GM12878 (cell line): ENCODE measurements around the gene S100A6. TPM values are rescaled to one million over a fixed set of nuclear protein-coding genes. Genes with fewer than 3 reads are reported as not detected.

ENCODE experiments used
- ATAC-seq: fragments of 200-7000 bp; cut with Tn5 transposase; 3 replicates; pipeline ENCODE4 v1.9.1; 2020; ENCODE audit warnings: mild to moderate bottlenecking, moderate library complexity
- BruUV-seq: library from RNA; stranded (reverse); fragments of 400-500 nt; replicated peaks from 2 replicates; lab custom pipeline; 2021; lab: Mats Ljungman, UMichigan
- CTCF ChIA-PET: fragments of 300-600 bp; sonication (Branson Sonifier 250); formaldehyde crosslinking; extraction: SDS; loops from one replicate; lab custom pipeline; 2021; ENCODE audit warnings: inconsistent platforms; lab: Yijun Ruan, JAX
- POLR2A ChIA-PET: fragments of 350-600 bp; formaldehyde crosslinking; extraction: SDS; loops from one replicate; lab custom pipeline; 2021; ENCODE audit warnings: inconsistent platforms; lab: Charles Lee
- RAD21 ChIA-PET: fragments of 300-600 bp; sonication (Branson Sonifier 250); formaldehyde crosslinking; loops from one replicate; lab custom pipeline; 2023; ENCODE audit warnings: antibody characterized with exemption; ENCODE audit not compliant: unreplicated experiment; lab: Charles Lee
- SMC1A ChIA-PET: fragments of 300-600 bp; sonication (Branson Sonifier 250); formaldehyde crosslinking; loops from one replicate; lab custom pipeline; 2023; ENCODE audit not compliant: unreplicated experiment, uncharacterized antibody; lab: Charles Lee
- DNase-seq: peaks from one replicate; pipeline ENCODE4 v3.0.0-alpha.2; 2011; ENCODE audit warnings: low read depth, low spot score
- FAIRE-seq: peaks from 3 replicates; lab custom pipeline; 2011; peaks lifted over from hg19 to GRCh38; lab: Jason Lieb, UNC
- H2AFZ ChIP-seq: 2 replicates; pipeline ENCODE4 v1.6.0; 2011; ENCODE audit warnings: low read depth, low read length, control low read depth; ENCODE audit not compliant: control insufficient read depth
- H3K27ac ChIP-seq: 2 replicates; pipeline ENCODE4 v1.5.1; 2011; ENCODE audit warnings: control low read depth; ENCODE audit not compliant: control insufficient read depth, insufficient read depth
- H3K27me3 ChIP-seq, 2 experiments: replicated peaks in 1 of 2; 2 replicates each; pipeline versions ENCODE4 v1.6.0 to v1.6.1; 2011; ENCODE audit warnings: low read length in 1 of 2; ENCODE audit not compliant: control insufficient read depth in 2 of 2, insufficient read depth in 2 of 2
- H3K36me3 ChIP-seq, 2 experiments: 2 replicates each; pipeline ENCODE4 v1.5.1; 2011; ENCODE audit warnings: low read length in 1 of 2; ENCODE audit not compliant: control insufficient read depth in 2 of 2, insufficient read depth in 2 of 2
- H3K4me1 ChIP-seq: 2 replicates; pipeline ENCODE4 v1.6.1; 2011; ENCODE audit warnings: mild to moderate bottlenecking, low read length, moderate library complexity, mixed read lengths; ENCODE audit not compliant: control insufficient read depth, insufficient read depth
- H3K4me2 ChIP-seq: 2 replicates; pipeline ENCODE4 v1.6.0; 2011; ENCODE audit warnings: control low read depth; ENCODE audit not compliant: control insufficient read depth, insufficient read depth
- H3K4me3 ChIP-seq: fragments of 200-600 bp; sonication (generic); 2 replicates; pipeline ENCODE4 v1.5.1; 2016
- H3K79me2 ChIP-seq: 2 replicates; pipeline ENCODE4 v1.6.0; 2011; ENCODE audit warnings: low read length; ENCODE audit not compliant: control insufficient read depth, insufficient read depth
- H3K9ac ChIP-seq: 2 replicates; pipeline ENCODE4 v1.8.0; 2011; ENCODE audit warnings: low read length, control low read depth, mixed read lengths; ENCODE audit not compliant: control insufficient read depth, insufficient read depth
- H3K9me3 ChIP-seq: replicated peaks from 3 replicates; pipeline ENCODE4 v1.5.1; 2011; ENCODE audit warnings: mild to moderate bottlenecking, low read length; ENCODE audit not compliant: control insufficient read depth, insufficient read depth
- H4K20me1 ChIP-seq: 2 replicates; pipeline ENCODE4 v1.6.0; 2011; ENCODE audit not compliant: control insufficient read depth, insufficient read depth
- CHD4 ChIP-seq: fragments of 200-600 bp; sonication (generic); IDR thresholded peaks from 2 replicates; pipeline ENCODE4 v1.6.1; 2016; ENCODE audit warnings: mild to moderate bottlenecking
- E2F4 ChIP-seq: IDR thresholded peaks from 2 replicates; pipeline ENCODE4 v1.6.1; 2012; ENCODE audit warnings: low read depth, low read length, improper control_type of control experiment
- E4F1 ChIP-seq: fragments of 450-650 bp; IDR thresholded peaks from 2 replicates; pipeline ENCODE4 v1.6.1; 2018; ENCODE audit warnings: borderline replicate concordance, mild to moderate bottlenecking; ENCODE audit not compliant: partially characterized antibody
- HSF1 ChIP-seq: fragments of 150-350 bp; IDR thresholded peaks from 2 replicates; pipeline ENCODE4 v1.6.1; 2014; ENCODE audit warnings: mild to moderate bottlenecking, low read depth, low read length
- NKRF ChIP-seq: fragments of 450-650 bp; conservative IDR thresholded peaks from 2 replicates; pipeline ENCODE4 v1.6.1; 2017; ENCODE audit warnings: mild to moderate bottlenecking, moderate library complexity
- SMAD5 ChIP-seq: IDR thresholded peaks from 2 replicates; pipeline ENCODE4 v1.6.1; 2016; ENCODE audit warnings: antibody characterized with exemption, low read depth
- WGBS: methylation state at CpG from one replicate; pipeline ENCODE4 v1.1.6; 2016; ENCODE audit warnings: low lambda C conversion rate; ENCODE audit not compliant: insufficient replicate concordance, insufficient coverage; ENCODE audit errors: missing lambda C conversion rate; 5-methylcytosine and 5-hydroxymethylcytosine counted together
- in situ Hi-C: fragments of 300-500 bp; cut with MboI; formaldehyde crosslinking; loops from 9 replicates; pipeline ENCODE4 v1.14.3; 2018; ENCODE audit warnings: mixed read lengths
- intact Hi-C: fragments of 100-400 bp; cut with micrococcal nuclease; formaldehyde crosslinking; loops from one replicate; pipeline ENCODE4 v1.14.2; 2022; ENCODE audit not compliant: unreplicated experiment
- polyA plus RNA-seq, 11 experiments: library from polyadenylated mRNA; depleted of rRNA in 4 of 11; unstranded in 6 of 11; stranded (reverse) in 5 of 11; fragments of >200 nt; fragmentation: Nextera tagmentation in 4 of 11; fragmentation: Illumina TruSeq in 1 of 11; extraction: Ambion mirVana in 4 of 11; extraction: Trizol in 1 of 11; gene quantifications; 1 replicate in 1 of 11; 2 replicates in 10 of 11; pipeline versions ENCODE4 v1.2.1 to v1.2.3, GENCODE V29; 2011 to 2016; ENCODE audit warnings: inconsistent platforms in 2 of 11, missing spikeins in 2 of 11, low read depth in 1 of 11
- total RNA-seq, 4 experiments: library from RNA; depleted of rRNA in 3 of 4; stranded (reverse); fragments of >200 nt in 3 of 4; fragmentation: Illumina TruSeq in 1 of 4; extraction: Trizol in 1 of 4; gene quantifications; 2 replicates each; pipeline versions ENCODE4 v1.2.1 to v1.2.3, GENCODE V29; 2013 to 2021

Gene S100A6
- total and polyA plus RNA-seq, 10 of the 15 experiments (the other 5 are each of a cell fraction or from before 2014, with no cell fraction given): 7.2 to 121 (median 45.7) TPM

- ChIA-PET SMC1A (interaction anchor here (0.9 to 5.6 kb wide), 17 partner anchors 9 to 106 kb away, joined by 3 to 72 read pairs (median 6); partner anchors contain the start of genes S100A13, S100A14, S100A4 and S100A5), CTCF (interaction anchor here (0.6 to 8.6 kb wide), 14 partner anchors 9 to 455 kb away, joined by 3 to 216 read pairs (median 14); partner anchors contain the start of genes RAB13, S100A14, S100A2 and S100A4), RAD21 (interaction anchor here (0.7 to 6.4 kb wide), 9 partner anchors 13 to 220 kb away, joined by 3 to 74 read pairs (median 4); partner anchors contain the start of gene S100A2), POLR2A (interaction anchor here (1.0 to 1.3 kb wide), 2 partner anchors 41 to 185 kb away, joined by 3 read pairs; no protein-coding TSS in a partner anchor)
- H3K9me3 ChIP-seq: no peaks in the 10 kb centered on the region
- ATAC-seq: no peak
- no peak overlapping the region; the same call in 1 of the 2 replicates for H2AFZ ChIP-seq
- H3K9ac ChIP-seq: no peak overlapping the region
- H3K36me3 ChIP-seq: no peaks in the 10 kb centered on the region
- H3K4me3 ChIP-seq: no peak overlapping the region
- TF ChIP-seq CHD4: no peak
- no peak overlapping the region for H3K27ac ChIP-seq
- DNase-seq: no peak
- in situ Hi-C loops: no loop called here
- H3K4me2 ChIP-seq: no peak overlapping the region
- H3K27me3 ChIP-seq: no peaks in the 10 kb centered on the region
- no peaks in the 10 kb centered on the region for H4K20me1 ChIP-seq
- BruUV-seq: no TSS peak
- peaks cover 11% of the 10 kb centered on the region for H3K4me1 ChIP-seq
- 48% methylated on average over 3 of the region's 3 CpGs for WGBS
- H3K79me2 ChIP-seq: no peaks in the 10 kb centered on the region; the same call in 1 of the 2 replicates
- no peak for FAIRE-seq
- intact Hi-C loops: loop anchor here (5.0 kb wide), 1 partner anchor 36 kb away; the partner anchor contains the start of gene S100A2
Measured at GRCh38 chr1:153531638-153532037, 4.2 kb downstream of the S100A6 start.

DNA sequence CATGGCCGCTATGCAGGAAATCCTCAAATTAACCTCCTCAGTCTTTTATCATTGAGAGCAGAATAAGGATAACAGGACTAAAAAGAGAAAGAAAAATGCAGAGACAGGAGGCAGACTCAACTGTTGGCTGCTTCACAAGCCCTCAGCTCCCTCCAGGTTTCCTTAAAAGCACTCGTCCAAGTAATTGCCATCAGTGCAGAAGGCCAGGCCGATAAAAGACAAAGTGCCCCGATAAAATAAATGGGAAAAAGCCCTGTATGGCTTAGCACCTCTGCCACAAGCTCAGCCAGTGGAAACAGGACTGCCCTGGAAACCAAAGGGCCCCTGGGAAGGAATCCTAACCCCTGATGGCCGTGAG lies 8.1 kb downstream of the S100A6 start:
- WGBS: 51% methylated on average over 5 of the region's 5 CpGs
- Histone ChIP-seq H3K79me2 (no peaks in the 10 kb centered on the region), H3K4me3 (no peak overlapping the region), H3K36me3 (no peaks in the 10 kb centered on the region), H3K9me3 (no peaks in the 10 kb centered on the region), H3K4me2 (no peak overlapping the region), H3K27ac (no peak overlapping the region), H3K9ac (no peak overlapping the region), H3K27me3 (0 out of 4 replicates have a peak, but pooled peaks cover 0 to 3% of the 10 kb centered on the region in 2 experiments), H3K4me1 (no peaks in the 10 kb centered on the region), H2AFZ (no peak overlapping the region), H4K20me1 (no peaks in the 10 kb centered on the region)
- no TSS peak for BruUV-seq
- ATAC-seq (no peak), DNase-seq (no peak), FAIRE-seq (no peak)
- ChIA-PET CTCF (interaction anchor here (1.2 to 4.2 kb wide), 2 partner anchors 16 to 43 kb away, joined by 3 to 22 read pairs; no protein-coding TSS in a partner anchor), SMC1A (no interaction called here), POLR2A (no interaction called here), RAD21 (no interaction called here)
- intact Hi-C loops (no loop called here), in situ Hi-C loops (no loop called here)
- no peak for TF ChIP-seq HSF1
- TF ChIP-seq E2F4: no peak
- no peak for TF ChIP-seq E4F1
- TF ChIP-seq NKRF: no peak
- no peak for TF ChIP-seq SMAD5
